Muscle layer of duodenum (tissue), 2 donors: ENCODE measurements around the gene KDM4E.
A peak's percentile ranks its signal among the peaks of the same experiment; 100 is the strongest.
"Not testable (repeated sequence)": the region's sequence is repeated elsewhere in the genome, so short reads cannot be mapped to it uniquely, and the experiment has no call there.

ENCODE experiments used
- H3K27ac ChIP-seq: one replicate; pipeline ENCODE4 v1.7.0; 2013; ENCODE audit warnings: mild to moderate bottlenecking, low read length
- H3K27me3 ChIP-seq: one replicate; pipeline ENCODE4 v1.7.0; 2013; ENCODE audit warnings: low read depth, mild to moderate bottlenecking, control low read depth, low read length
- H3K36me3 ChIP-seq, 2 donors: one replicate each; pipeline ENCODE4 v1.7.0; 2013; ENCODE audit warnings: low read length in 2 of 2, control low read depth in 1 of 2, mild to moderate bottlenecking in 1 of 2; ENCODE audit not compliant: insufficient read depth in 2 of 2, control insufficient read depth in 1 of 2
- H3K4me1 ChIP-seq, 2 donors: one replicate each; pipeline ENCODE4 v1.7.0; 2013; ENCODE audit warnings: low read length in 2 of 2, mild to moderate bottlenecking in 2 of 2, control low read depth in 1 of 2, moderate library complexity in 1 of 2; ENCODE audit not compliant: insufficient read depth in 2 of 2, control insufficient read depth in 1 of 2
- H3K4me3 ChIP-seq, 2 donors: one replicate each; pipeline ENCODE4 v1.7.0; 2013; ENCODE audit warnings: low read length in 2 of 2, low read depth in 1 of 2, mild to moderate bottlenecking in 1 of 2
- H3K9me3 ChIP-seq, 2 donors: one replicate each; pipeline ENCODE4 v1.7.0; 2013; ENCODE audit warnings: low read length in 2 of 2, control low read depth in 1 of 2, mild to moderate bottlenecking in 1 of 2; ENCODE audit not compliant: control insufficient read depth in 1 of 2
- donor health status: healthy.

KDM4E gene

GRCh38 chr11:95021468-95021867 lies 3.6 kb upstream of the KDM4E start:
- not testable (repeated sequence) for H3K27me3 ChIP-seq, H3K9me3 ChIP-seq, H3K27ac ChIP-seq, H3K4me3 ChIP-seq, H3K36me3 ChIP-seq, H3K4me1 ChIP-seq

GRCh38 chr11:95025594-95025993 lies 536 bp downstream of the KDM4E start:
- H3K27ac ChIP-seq, H3K36me3 ChIP-seq, H3K9me3 ChIP-seq, H3K4me3 ChIP-seq, H3K27me3 ChIP-seq, H3K4me1 ChIP-seq: not testable (repeated sequence)

- no peaks in the 10 kb centered on the region for H3K9me3 ChIP-seq
- H3K4me1 ChIP-seq = no peaks in the 10 kb centered on the region
- no peaks in the 10 kb centered on the region for H3K36me3 ChIP-seq
- H3K27ac ChIP-seq = no peak overlapping the region
- H3K27me3 ChIP-seq = no peaks in the 10 kb centered on the region
- no peak overlapping the region for H3K4me3 ChIP-seq
These were observed 3.3 kb downstream of the KDM4E start for GRCh38 chr11:95028357-95028756.

GRCh38 chr11:95033051-95033450 lies 8.0 kb downstream of the KDM4E start:
- H3K4me3 ChIP-seq = no peak overlapping the region
- no peaks in the 10 kb centered on the region for H3K36me3 ChIP-seq
- no peaks in the 10 kb centered on the region for H3K9me3 ChIP-seq
- no peaks in the 10 kb centered on the region for H3K27me3 ChIP-seq
- no peak overlapping the region for H3K27ac ChIP-seq
- H3K4me1 ChIP-seq = no peaks in the 10 kb centered on the region

GRCh38 chr11:95035316-95035715 lies 10.3 kb downstream of the KDM4E start:
- no peak overlapping the region for H3K4me3 ChIP-seq
- no peaks in the 10 kb centered on the region for H3K4me1 ChIP-seq
- H3K9me3 ChIP-seq = no peaks in the 10 kb centered on the region
- no peak overlapping the region for H3K27ac ChIP-seq
- no peaks in the 10 kb centered on the region for H3K36me3 ChIP-seq
- H3K27me3 ChIP-seq = no peaks in the 10 kb centered on the region

GRCh38 chr11:95037356-95038035 lies 12.4 kb downstream of the KDM4E start:
- H3K9me3 ChIP-seq, H3K4me1 ChIP-seq, H3K27me3 ChIP-seq, H3K36me3 ChIP-seq, H3K27ac ChIP-seq: not testable (repeated sequence)
- H3K4me3 ChIP-seq = peak overlapping the region in 1 of 2 donors; percentile 51

- Histone ChIP-seq H3K27me3 (no peaks in the 10 kb centered on the region), H3K4me3 (no peak overlapping the region), H3K4me1 (no peaks in the 10 kb centered on the region), H3K36me3 (no peaks in the 10 kb centered on the region), H3K9me3 (no peaks in the 10 kb centered on the region), H3K27ac (no peak overlapping the region)
These were observed 17.2 kb downstream of the KDM4E start for GRCh38 chr11:95042239-95042638.

DNA sequence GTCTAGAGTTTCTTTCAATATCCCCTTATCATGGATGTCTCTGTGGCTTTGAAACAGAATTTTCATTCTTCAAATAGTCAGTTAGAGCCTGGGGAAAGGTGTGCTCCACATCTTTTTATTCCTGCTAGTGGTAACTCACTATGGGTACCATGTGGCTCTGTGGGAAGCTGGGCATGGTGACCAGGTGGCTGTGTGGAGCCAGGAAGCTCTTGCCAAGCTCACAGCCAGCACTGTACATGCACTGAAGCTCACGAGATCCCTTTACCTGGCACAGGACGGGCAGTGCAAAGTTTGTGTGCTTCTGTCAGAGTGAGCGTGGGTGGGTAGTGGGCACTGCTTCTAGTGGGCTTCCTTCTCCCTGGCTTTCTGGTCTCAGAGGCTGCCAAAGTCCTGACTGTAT lies 17.8 kb downstream of the KDM4E start:
- Histone ChIP-seq H3K4me1 (no peaks in the 10 kb centered on the region), H3K9me3 (no peaks in the 10 kb centered on the region), H3K27me3 (no peaks in the 10 kb centered on the region), H3K27ac (no peak overlapping the region), H3K36me3 (no peaks in the 10 kb centered on the region), H3K4me3 (no peak overlapping the region)

DNA sequence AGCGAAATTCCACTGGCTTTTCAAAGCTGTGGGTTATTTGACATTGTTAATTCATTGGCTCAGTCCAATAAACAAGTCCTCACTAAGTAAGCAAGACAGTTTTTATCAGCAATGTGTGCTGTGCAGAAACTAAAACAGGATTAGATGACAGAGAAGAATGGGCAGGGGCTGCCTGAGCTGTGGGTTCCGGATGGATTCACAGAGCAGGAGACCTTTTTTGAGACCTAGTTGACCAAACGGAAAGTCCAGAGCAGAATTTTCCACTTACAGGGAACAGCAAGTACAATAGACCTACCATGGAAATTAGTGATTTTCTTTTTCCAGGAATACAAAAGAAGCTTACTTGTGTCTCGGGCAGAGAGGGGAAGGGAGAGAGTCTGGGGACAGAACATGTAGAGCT lies 19.0 kb downstream of the KDM4E start:
- H3K27me3 ChIP-seq = no peaks in the 10 kb centered on the region
- H3K4me1 ChIP-seq = no peaks in the 10 kb centered on the region
- H3K27ac ChIP-seq = no peak overlapping the region
- no peaks in the 10 kb centered on the region for H3K36me3 ChIP-seq
- no peaks in the 10 kb centered on the region for H3K9me3 ChIP-seq
- no peak overlapping the region for H3K4me3 ChIP-seq

- Histone ChIP-seq H3K36me3 (no peaks in the 10 kb centered on the region), H3K4me3 (no peak overlapping the region), H3K27me3 (no peaks in the 10 kb centered on the region), H3K4me1 (no peaks in the 10 kb centered on the region), H3K27ac (no peak overlapping the region), H3K9me3 (no peaks in the 10 kb centered on the region)
These were observed 20.8 kb downstream of the KDM4E start for GRCh38 chr11:95045812-95046211.

GRCh38 chr11:95049122-95049521 lies 24.1 kb downstream of the KDM4E start, which contains the start of gene KDM4F:
TSS of gene KDM4F (plus strand) at chr11:95049422.
- not testable (repeated sequence) for H3K27me3 ChIP-seq, H3K4me3 ChIP-seq, H3K4me1 ChIP-seq, H3K9me3 ChIP-seq, H3K27ac ChIP-seq, H3K36me3 ChIP-seq

- Histone ChIP-seq H3K4me1 (no peaks in the 10 kb centered on the region), H3K9me3 (no peaks in the 10 kb centered on the region), H3K27ac (no peak overlapping the region)
These were observed 25.6 kb downstream of the KDM4E start for GRCh38 chr11:95050595-95051202.

More at GRCh38 chr11:95050595-95051202, 25.6 kb downstream of the KDM4E start:
- Histone ChIP-seq H3K4me3 (no peak overlapping the region), H3K27me3 (no peaks in the 10 kb centered on the region), H3K36me3 (no peaks in the 10 kb centered on the region)
